Smooth muscle cell (in vitro differentiated cells): ENCODE data around the gene SLC37A2. TPM values are rescaled to one million over a fixed set of nuclear protein-coding genes. Genes with fewer than 3 reads are reported as not detected.

ENCODE experiments used
- DNase-seq: peaks from one replicate; lab custom pipeline; 2025; ENCODE audit not compliant: unreplicated experiment; lab: John Stamatoyannopoulos, UW
- H2AFZ ChIP-seq: fragments of 200-600 bp; sonication (generic); 2 replicates; pipeline ENCODE4 v1.6.0; 2016; ENCODE audit warnings: antibody characterized with exemption, low read depth, mild to moderate bottlenecking
- H3F3A ChIP-seq: fragments of 200-600 bp; sonication (generic); 2 replicates; pipeline ENCODE4 v1.6.0; 2017; ENCODE audit warnings: antibody characterized with exemption, low read depth
- H3K27ac ChIP-seq: fragments of 200-600 bp; sonication (generic); 2 replicates; pipeline ENCODE4 v1.5.1; 2016; ENCODE audit warnings: low read depth, mild to moderate bottlenecking
- H3K27me3 ChIP-seq: fragments of 200-600 bp; sonication (generic); 2 replicates; pipeline ENCODE4 v1.6.1; 2016; ENCODE audit warnings: low read depth, mild to moderate bottlenecking
- H3K36me3 ChIP-seq: fragments of 200-600 bp; sonication (generic); 2 replicates; pipeline ENCODE4 v1.5.1; 2016; ENCODE audit warnings: low read depth
- H3K4me1 ChIP-seq: fragments of 200-600 bp; sonication (generic); 2 replicates; pipeline ENCODE4 v1.5.1; 2016; ENCODE audit warnings: low read depth
- H3K4me2 ChIP-seq: fragments of 200-600 bp; sonication (generic); 2 replicates; pipeline ENCODE4 v1.6.0; 2016; ENCODE audit warnings: mild to moderate bottlenecking
- H3K4me3 ChIP-seq: fragments of 200-600 bp; sonication (generic); 2 replicates; pipeline ENCODE4 v1.5.1; 2016; ENCODE audit warnings: mild to moderate bottlenecking
- H3K79me2 ChIP-seq: fragments of 200-600 bp; sonication (generic); 2 replicates; pipeline ENCODE4 v1.6.0; 2016; ENCODE audit warnings: low read depth, mild to moderate bottlenecking
- H3K9ac ChIP-seq: fragments of 200-600 bp; sonication (generic); 2 replicates; pipeline ENCODE4 v1.6.0; 2016; ENCODE audit warnings: low read depth
- H3K9me3 ChIP-seq: fragments of 200-600 bp; sonication (generic); replicated peaks from 2 replicates; pipeline ENCODE4 v1.5.1; 2016; ENCODE audit warnings: low read depth
- H4K20me1 ChIP-seq: fragments of 200-600 bp; sonication (generic); 2 replicates; pipeline ENCODE4 v1.6.0; 2016; ENCODE audit warnings: low read depth
- CTCF ChIP-seq: fragments of 200-600 bp; sonication (generic); IDR thresholded peaks from 2 replicates; pipeline ENCODE4 v1.5.1; 2017; ENCODE audit warnings: borderline replicate concordance, mild to moderate bottlenecking, antibody characterized with exemption; ENCODE audit not compliant: insufficient read depth, poor library complexity, severe bottlenecking
- WGBS: methylation state at CpG from one replicate; pipeline ENCODE4 v1.1.7; 2016; ENCODE audit warnings: low lambda C conversion rate; 5-methylcytosine and 5-hydroxymethylcytosine counted together
- polyA plus RNA-seq: library from polyadenylated mRNA; unstranded; fragments of >200 nt; fragmentation: Nextera tagmentation; extraction: Ambion mirVana; gene quantifications from 2 replicates; pipeline ENCODE4 v1.2.1, GENCODE V29; 2016
- total RNA-seq: library from RNA; depleted of rRNA; stranded (reverse); fragments of >200 nt; gene quantifications from 2 replicates; pipeline ENCODE4 v1.2.3, GENCODE V29; 2014

Gene SLC37A2
- total and polyA plus RNA-seq, 2 experiments from 2014 or later: 0.69 to 5.3 TPM

- peaks cover 22% of the 10 kb centered on the region for H3K4me1 ChIP-seq
- peak overlapping the region; percentile 66 for H3K4me2 ChIP-seq
- 18% methylated on average over 5 of the region's 5 CpGs for WGBS
- H3K27ac ChIP-seq: peak overlapping the region; percentile 86
- no peaks in the 10 kb centered on the region for H3K27me3 ChIP-seq
- H3K9ac ChIP-seq: peak overlapping the region; percentile 44
- DNase-seq: no peak
- no peaks in the 10 kb centered on the region for H3K79me2 ChIP-seq
- H4K20me1 ChIP-seq: no peaks in the 10 kb centered on the region
- H3K9me3 ChIP-seq: no peaks in the 10 kb centered on the region
- peak overlapping the region; percentile 52 for H2AFZ ChIP-seq
- no peaks in the 10 kb centered on the region for H3K36me3 ChIP-seq
- H3F3A ChIP-seq: no peaks in the 10 kb centered on the region
- TF ChIP-seq CTCF: peak; percentile 63
- H3K4me3 ChIP-seq: no peak overlapping the region
Measured at GRCh38 chr11:125091247-125091876, 28.3 kb downstream of the SLC37A2 start.

GRCh38 chr11:125091877-125092664 lies 29.0 kb downstream of the SLC37A2 start:
- Histone ChIP-seq H3F3A (no peaks in the 10 kb centered on the region), H3K9me3 (no peaks in the 10 kb centered on the region), H3K79me2 (no peaks in the 10 kb centered on the region), H4K20me1 (no peaks in the 10 kb centered on the region), H2AFZ (no peak overlapping the region), H3K9ac (peak overlapping the region; percentile 44), H3K4me1 (peaks cover 22% of the 10 kb centered on the region), H3K27ac (peak overlapping the region; percentile 86), H3K36me3 (peaks cover under 1% of the 10 kb centered on the region), H3K4me3 (no peak overlapping the region), H3K27me3 (no peaks in the 10 kb centered on the region), H3K4me2 (peak overlapping the region; percentile 66)
- TF ChIP-seq CTCF: no peak
- WGBS: 82% methylated on average over 6 of the region's 6 CpGs
- DNase-seq: no peak

GRCh38 chr11:125092669-125093068 lies 29.6 kb downstream of the SLC37A2 start:
- TF ChIP-seq CTCF: no peak
- Histone ChIP-seq H3K4me1 (peaks cover 22% of the 10 kb centered on the region), H3K4me3 (no peak overlapping the region), H4K20me1 (no peaks in the 10 kb centered on the region), H3K4me2 (no peak overlapping the region), H3K36me3 (peaks cover 7% of the 10 kb centered on the region), H3K27ac (peak overlapping the region; percentile 86), H3K79me2 (no peaks in the 10 kb centered on the region), H2AFZ (no peak overlapping the region), H3K9me3 (no peaks in the 10 kb centered on the region), H3F3A (no peaks in the 10 kb centered on the region), H3K9ac (no peak overlapping the region), H3K27me3 (no peaks in the 10 kb centered on the region)
- WGBS: 91% methylated on average over 6 of the region's 6 CpGs
- DNase-seq: no peak
